H9 (cell line): ENCODE results near the gene RPS4Y1. TPM values are rescaled to one million over a fixed set of nuclear protein-coding genes. Genes with fewer than 3 reads are reported as not detected.

Experiments
- DNase-seq: peaks from one replicate; pipeline ENCODE4 v3.0.0-alpha.2; 2017
- H2AFZ ChIP-seq: one replicate; pipeline ENCODE4 v1.6.1; 2013; ENCODE audit warnings: mild to moderate bottlenecking, low read length, control low read depth, moderate library complexity
- H2AK5ac ChIP-seq: 2 replicates; pipeline ENCODE4 v1.6.1; 2013; ENCODE audit warnings: low read length, control low read depth, mixed read lengths; ENCODE audit not compliant: insufficient read length
- H2BK120ac ChIP-seq: one replicate; pipeline ENCODE4 v1.6.1; 2013; ENCODE audit warnings: low read depth, mild to moderate bottlenecking, low read length, control low read depth, inconsistent platforms; ENCODE audit not compliant: poor library complexity, severe bottlenecking
- H2BK12ac ChIP-seq: 2 replicates; pipeline ENCODE4 v1.6.1; 2013; ENCODE audit warnings: low read length, control low read depth, mixed read lengths, low read depth; ENCODE audit not compliant: insufficient read length
- H2BK15ac ChIP-seq: 2 replicates; pipeline ENCODE4 v1.6.1; 2013; ENCODE audit warnings: low read depth, low read length, control low read depth
- H2BK20ac ChIP-seq: one replicate; pipeline ENCODE4 v1.6.1; 2013; ENCODE audit warnings: low read depth, mild to moderate bottlenecking, low read length, control low read depth, inconsistent platforms; ENCODE audit not compliant: poor library complexity, severe bottlenecking
- H2BK5ac ChIP-seq: 2 replicates; pipeline ENCODE4 v1.6.1; 2013; ENCODE audit warnings: low read length, control low read depth, mixed read lengths; ENCODE audit not compliant: insufficient read length
- H3K14ac ChIP-seq: 2 replicates; pipeline ENCODE4 v1.6.1; 2013; ENCODE audit warnings: low read length, control low read depth; ENCODE audit not compliant: insufficient read depth
- H3K18ac ChIP-seq: 2 replicates; pipeline ENCODE4 v1.6.1; 2013; ENCODE audit warnings: low read depth, mild to moderate bottlenecking, mixed read lengths, low read length, control low read depth; ENCODE audit not compliant: insufficient read length
- H3K23ac ChIP-seq: 2 replicates; pipeline ENCODE4 v1.6.1; 2013; ENCODE audit warnings: low read length, control low read depth, mixed read lengths, low read depth; ENCODE audit not compliant: insufficient read length
- H3K23me2 ChIP-seq: 2 replicates; pipeline ENCODE4 v1.6.1; 2013; ENCODE audit warnings: low read depth, mild to moderate bottlenecking, mixed read lengths, low read length, control low read depth; ENCODE audit not compliant: insufficient read length, poor library complexity, severe bottlenecking
- H3K27ac ChIP-seq: 2 replicates; pipeline ENCODE4 v1.5.1; 2013; ENCODE audit warnings: low read length, control low read depth, mixed read lengths, low read depth; ENCODE audit not compliant: insufficient read length
- H3K27me3 ChIP-seq: 2 replicates; pipeline ENCODE4 v1.6.1; 2013; ENCODE audit warnings: low read length, control low read depth, inconsistent platforms; ENCODE audit not compliant: insufficient read depth
- H3K4ac ChIP-seq: 2 replicates; pipeline ENCODE4 v1.6.1; 2013; ENCODE audit warnings: low read depth, mild to moderate bottlenecking, control low read depth, inconsistent platforms, low read length, moderate library complexity
- H3K4me1 ChIP-seq: 2 replicates; pipeline ENCODE4 v1.6.1; 2013; ENCODE audit warnings: low read length, control low read depth, inconsistent platforms; ENCODE audit not compliant: insufficient read depth
- H3K4me2 ChIP-seq: 2 replicates; pipeline ENCODE4 v1.6.1; 2013; ENCODE audit warnings: low read length, control low read depth, mixed read lengths; ENCODE audit not compliant: insufficient read length, insufficient read depth
- H3K56ac ChIP-seq: 2 replicates; pipeline ENCODE4 v1.6.1; 2013; ENCODE audit warnings: low read depth, mild to moderate bottlenecking, mixed read lengths, low read length, control low read depth; ENCODE audit not compliant: insufficient read length
- H3K79me1 ChIP-seq: 2 replicates; pipeline ENCODE4 v1.6.1; 2013; ENCODE audit warnings: low read depth, mild to moderate bottlenecking, moderate library complexity, low read length, control low read depth, inconsistent platforms; ENCODE audit not compliant: insufficient read depth, poor library complexity, severe bottlenecking
- H3K79me2 ChIP-seq: 2 replicates; pipeline ENCODE4 v1.6.1; 2013; ENCODE audit warnings: low read length, control low read depth, inconsistent platforms; ENCODE audit not compliant: insufficient read depth
- H3K9ac ChIP-seq: 2 replicates; pipeline ENCODE4 v1.6.1; 2013; ENCODE audit warnings: low read length, control low read depth, mixed read lengths; ENCODE audit not compliant: insufficient read length; ENCODE audit errors: extremely low read depth
- H3K9me3 ChIP-seq: one replicate; pipeline ENCODE4 v1.6.1; 2013; ENCODE audit warnings: low read depth, low read length, inconsistent platforms; ENCODE audit not compliant: control insufficient read depth
- H3T11ph ChIP-seq: one replicate; pipeline ENCODE4 v1.6.1; 2013; ENCODE audit warnings: mild to moderate bottlenecking, low read length, control low read depth, inconsistent platforms
- H4K20me1 ChIP-seq: one replicate; pipeline ENCODE4 v1.6.1; 2013; ENCODE audit not compliant: control insufficient read depth, insufficient read length, insufficient read depth
- H4K5ac ChIP-seq: 2 replicates; pipeline ENCODE4 v1.6.1; 2013; ENCODE audit warnings: low read depth, mild to moderate bottlenecking, mixed read lengths, low read length, control low read depth; ENCODE audit not compliant: insufficient read length
- H4K8ac ChIP-seq: replicated peaks from 2 replicates; pipeline ENCODE4 v1.6.1; 2013; ENCODE audit warnings: low read length, control low read depth, mixed read lengths, low read depth; ENCODE audit not compliant: insufficient read length
- H4K91ac ChIP-seq: 2 replicates; pipeline ENCODE4 v1.6.1; 2013; ENCODE audit warnings: low read depth, mild to moderate bottlenecking, moderate library complexity, mixed read lengths, low read length, control low read depth; ENCODE audit not compliant: insufficient read length
- H3K27ac Mint-ChIP-seq, 3 experiments: 2 replicates in 2 of 3; 3 replicates in 1 of 3; pipeline ENCODE4 v1.8.0; 2020 to 2021; ENCODE audit warnings: mixed read lengths in 3 of 3, mild to moderate bottlenecking in 1 of 3, moderate library complexity in 1 of 3
- H3K27me3 Mint-ChIP-seq: 2 replicates; pipeline ENCODE4 v1.8.0; 2021; ENCODE audit warnings: low read depth, mild to moderate bottlenecking, moderate library complexity, mixed read lengths
- H3K36me3 Mint-ChIP-seq, 3 experiments: 2 replicates in 2 of 3; 3 replicates in 1 of 3; pipeline ENCODE4 v1.8.0; 2020 to 2021; ENCODE audit warnings: low read depth in 3 of 3, mixed read lengths in 3 of 3; ENCODE audit not compliant: insufficient read depth in 1 of 3
- H3K4me1 Mint-ChIP-seq, 2 experiments: 2 replicates each; pipeline ENCODE4 v1.8.0; 2020; ENCODE audit warnings: mixed read lengths in 2 of 2
- H3K4me3 Mint-ChIP-seq, 2 experiments: 2 replicates in 1 of 2; 3 replicates in 1 of 2; pipeline ENCODE4 v1.8.0; 2020 to 2021; ENCODE audit warnings: mild to moderate bottlenecking in 2 of 2, mixed read lengths in 2 of 2, moderate library complexity in 1 of 2
- H3K9me3 Mint-ChIP-seq, 2 experiments: 2 replicates in 1 of 2; 3 replicates in 1 of 2; pipeline ENCODE4 v1.8.0; 2020; ENCODE audit warnings: mild to moderate bottlenecking in 2 of 2, mixed read lengths in 2 of 2, moderate library complexity in 1 of 2
- CTCF ChIP-seq: fragments of 200-600 bp; sonication (generic); conservative IDR thresholded peaks from 3 replicates; pipeline ENCODE4 v1.8.0; 2021; ENCODE audit warnings: antibody characterized with exemption, mild to moderate bottlenecking
- WGBS: extraction: QIAGEN DNeasy Blood & Tissue Kit; methylation state at CpG from one replicate; pipeline ENCODE4 v1.1.7; 2013; ENCODE audit warnings: missing lambda C conversion rate, low lambda C conversion rate, mixed read lengths; ENCODE audit not compliant: insufficient read length; ENCODE audit errors: extremely low coverage; 5-methylcytosine and 5-hydroxymethylcytosine counted together
- total RNA-seq: library from RNA; stranded (reverse); gene quantifications from 2 replicates; pipeline ENCODE4 v1.2.1, GENCODE V29; 2021

The RPS4Y1 gene
- total RNA-seq, 1 experiment from 2014 or later = not detected

GRCh38 chrY:2796977-2797523 is 44.4 kb upstream of the RPS4Y1 start:
- no peak overlapping the region for H2BK120ac ChIP-seq
- no peaks in the 10 kb centered on the region for H3K27me3 ChIP-seq
- no peak overlapping the region for H3K4ac ChIP-seq
- no peak overlapping the region for H4K5ac ChIP-seq
- no peak overlapping the region for H4K91ac ChIP-seq
- H3K79me1 ChIP-seq = no peaks in the 10 kb centered on the region
- H2BK20ac ChIP-seq = no peak overlapping the region
- TF ChIP-seq CTCF = no peak
- no peaks in the 10 kb centered on the region for H3K4me1 Mint-ChIP-seq
- H2BK5ac ChIP-seq = no peak overlapping the region
- H2AK5ac ChIP-seq = no peak overlapping the region
- no peaks in the 10 kb centered on the region for H3K9me3 ChIP-seq
- H3K27ac ChIP-seq = no peak overlapping the region
- no peak overlapping the region for H2AFZ ChIP-seq
- no peaks in the 10 kb centered on the region for H3K23me2 ChIP-seq
- no peak overlapping the region for H3K9ac ChIP-seq
- no CpG with 5 or more reads among the region's 7 CpGs for WGBS
- no peak overlapping the region for H3K4me3 Mint-ChIP-seq
- no peak overlapping the region for H3K23ac ChIP-seq
- no peak overlapping the region for H4K8ac ChIP-seq
- DNase-seq = no peak
- H3K4me1 ChIP-seq = no peaks in the 10 kb centered on the region
- H3K9me3 Mint-ChIP-seq = no peaks in the 10 kb centered on the region
- H3T11ph ChIP-seq = no peak overlapping the region
- no peak overlapping the region for H3K18ac ChIP-seq
- no peak overlapping the region for H2BK12ac ChIP-seq
- no peaks in the 10 kb centered on the region for H4K20me1 ChIP-seq
- no peaks in the 10 kb centered on the region for H3K27me3 Mint-ChIP-seq
- H3K79me2 ChIP-seq = no peaks in the 10 kb centered on the region
- H3K14ac ChIP-seq = no peak overlapping the region
- no peak overlapping the region for H2BK15ac ChIP-seq
- H3K56ac ChIP-seq = no peak overlapping the region
- no peak overlapping the region for H3K27ac Mint-ChIP-seq
- no peaks in the 10 kb centered on the region for H3K36me3 Mint-ChIP-seq
- no peak overlapping the region for H3K4me2 ChIP-seq
